Suprapubic skin (tissue), 4 donors: ENCODE results near the gene GNAZ. TPM values are rescaled to one million over a fixed set of nuclear protein-coding genes. Genes with fewer than 3 reads are reported as not detected.

Source experiments
- DNase-seq, 2 donors: peaks; one replicate each; pipeline ENCODE4 v3.0.0-alpha.2; 2019; ENCODE audit warnings: low spot score in 2 of 2
- H3K27ac ChIP-seq: fragments of 200-600 bp; sonication (generic); one replicate; pipeline ENCODE4 v1.5.1; 2019
- H3K27me3 ChIP-seq: fragments of 200-600 bp; sonication (generic); one replicate; pipeline ENCODE4 v1.5.1; 2019
- H3K36me3 ChIP-seq: fragments of 200-600 bp; sonication (generic); one replicate; pipeline ENCODE4 v1.5.1; 2019
- H3K4me1 ChIP-seq: fragments of 200-600 bp; sonication (generic); one replicate; pipeline ENCODE4 v1.5.1; 2019
- H3K4me3 ChIP-seq: fragments of 200-600 bp; sonication (generic); one replicate; pipeline ENCODE4 v1.5.1; 2019; ENCODE audit warnings: mild to moderate bottlenecking
- H3K9me3 ChIP-seq: fragments of 200-600 bp; sonication (generic); one replicate; pipeline ENCODE4 v1.5.1; 2019
- CTCF ChIP-seq, 2 donors: fragments of 200-600 bp in 1 of 2; fragments of 450-650 bp in 1 of 2; sonication (generic) in 1 of 2; IDR thresholded peaks; one replicate each; pipeline ENCODE4 v1.5.1; 2016 to 2019; ENCODE audit warnings: antibody characterized with exemption in 2 of 2, mild to moderate bottlenecking in 1 of 2, moderate library complexity in 1 of 2
- EP300 ChIP-seq: sonication (generic); formaldehyde crosslinking; IDR thresholded peaks from one replicate; pipeline ENCODE4 v1.6.1; 2017; ENCODE audit warnings: antibody characterized with exemption
- POLR2A ChIP-seq, 2 donors: fragments of 450-650 bp; IDR thresholded peaks; one replicate each; pipeline ENCODE4 v1.6.1; 2017; ENCODE audit warnings: antibody characterized with exemption in 2 of 2, mild to moderate bottlenecking in 2 of 2, moderate library complexity in 2 of 2
- POLR2AphosphoS5 ChIP-seq, 3 donors: sonication (generic); formaldehyde crosslinking; IDR thresholded peaks; one replicate each; pipeline ENCODE4 v1.6.1; 2017; ENCODE audit warnings: antibody characterized with exemption in 3 of 3
- WGBS: methylation state at CpG from one replicate; pipeline ENCODE4 v1.1.5; 2018; 5-methylcytosine and 5-hydroxymethylcytosine counted together
- total RNA-seq, 4 donors: library from RNA; depleted of rRNA; stranded (reverse); fragments of >200 nt; gene quantifications; one replicate each; pipeline ENCODE4 v1.1.0, GENCODE V29; 2016

The GNAZ gene
- total RNA-seq, 4 donors from 2014 or later, result 2.1 to 5.8 (median 3.0) TPM

GRCh38 chr22:23062616-23063538, 7.4 kb upstream of the GNAZ start:
- 92% methylated on average over 8 of the region's 12 CpGs for WGBS
- Histone ChIP-seq H3K27ac (no peak overlapping the region), H3K4me1 (no peaks in the 10 kb centered on the region), H3K9me3 (no peaks in the 10 kb centered on the region), H3K27me3 (no peaks in the 10 kb centered on the region), H3K36me3 (no peaks in the 10 kb centered on the region), H3K4me3 (no peak overlapping the region)
- peak; percentile 30 to 64 for DNase-seq
- no peak for TF ChIP-seq POLR2A (IDR thresholded peaks at IDR 0.05)
- TF ChIP-seq EP300, result no peak

- no peaks in the 10 kb centered on the region for H3K9me3 ChIP-seq
- 80% methylated on average over 8 of the region's 16 CpGs for WGBS
- no peaks in the 10 kb centered on the region for H3K4me1 ChIP-seq
- H3K27me3 ChIP-seq, result no peaks in the 10 kb centered on the region
- no peak overlapping the region for H3K27ac ChIP-seq
- no peaks in the 10 kb centered on the region for H3K36me3 ChIP-seq
- TF ChIP-seq POLR2AphosphoS5 (IDR thresholded peaks at IDR 0.05) (no peak), EP300 (no peak), CTCF (IDR thresholded peaks at IDR 0.05) (no peak), POLR2A (IDR thresholded peaks at IDR 0.05) (no peak)
- peak; percentile 49 to 77 for DNase-seq
- H3K4me3 ChIP-seq, result no peak overlapping the region
These were observed 6.6 kb upstream of the GNAZ start for GRCh38 chr22:23063539-23064380.

- Histone ChIP-seq H3K27ac (no peak overlapping the region), H3K4me3 (no peak overlapping the region), H3K27me3 (no peaks in the 10 kb centered on the region), H3K9me3 (no peaks in the 10 kb centered on the region), H3K36me3 (no peaks in the 10 kb centered on the region), H3K4me1 (peaks cover 5% of the 10 kb centered on the region)
- TF ChIP-seq EP300, result no peak
- no peak for TF ChIP-seq CTCF (IDR thresholded peaks at IDR 0.05)
- no peak for TF ChIP-seq POLR2A (IDR thresholded peaks at IDR 0.05)
- TF ChIP-seq POLR2AphosphoS5 (IDR thresholded peaks at IDR 0.05), result no peak
- WGBS, result 74% methylated on average over 6 of the region's 11 CpGs
- DNase-seq, result peak; percentile 38 to 55
These were observed 5.8 kb upstream of the GNAZ start for GRCh38 chr22:23064381-23065068.

GRCh38 chr22:23065069-23065451, 5.3 kb upstream of the GNAZ start:
- H3K4me3 ChIP-seq, result no peak overlapping the region
- no peaks in the 10 kb centered on the region for H3K9me3 ChIP-seq
- no peak overlapping the region for H3K27ac ChIP-seq
- H3K27me3 ChIP-seq, result no peaks in the 10 kb centered on the region
- peaks cover 10% of the 10 kb centered on the region for H3K4me1 ChIP-seq
- H3K36me3 ChIP-seq, result no peaks in the 10 kb centered on the region
- TF ChIP-seq POLR2AphosphoS5 (IDR thresholded peaks at IDR 0.05), result no peak
- no peak for TF ChIP-seq EP300
- TF ChIP-seq POLR2A (IDR thresholded peaks at IDR 0.05), result no peak
- TF ChIP-seq CTCF (IDR thresholded peaks at IDR 0.05), result no peak
- no peak for DNase-seq
- WGBS, result 89% methylated on average over 3 of the region's 3 CpGs

GRCh38 chr22:23065495-23066122, 4.7 kb upstream of the GNAZ start:
- peak; percentile 34 to 65 for DNase-seq
- Histone ChIP-seq H3K36me3 (no peaks in the 10 kb centered on the region), H3K27ac (no peak overlapping the region), H3K9me3 (no peaks in the 10 kb centered on the region), H3K4me1 (peaks cover 13% of the 10 kb centered on the region), H3K27me3 (no peaks in the 10 kb centered on the region), H3K4me3 (no peak overlapping the region)
- no peak for TF ChIP-seq CTCF (IDR thresholded peaks at IDR 0.05)
- no peak for TF ChIP-seq POLR2AphosphoS5 (IDR thresholded peaks at IDR 0.05)
- TF ChIP-seq POLR2A (IDR thresholded peaks at IDR 0.05), result no peak
- TF ChIP-seq EP300, result no peak
- 81% methylated on average over 10 of the region's 10 CpGs for WGBS
